Activated CD4-positive, alpha-beta T cell treated with anti-CD3 and anti-CD28 coated beads, Interleukin-2, amount 50 U/mL, for 1 hour (primary cell): Measurements from ENCODE around the gene E2F7.
A peak's percentile ranks its signal among the peaks of the same experiment; 100 is the strongest.
"Not testable (repeated sequence)": the region's sequence is repeated elsewhere in the genome, so short reads cannot be mapped to it uniquely, and the experiment has no call there.

Experiments used
- DNase-seq: peaks from one replicate; pipeline ENCODE4 v3.0.0-alpha.2; 2020

E2F7 gene

GRCh38 chr12:77065361-77066204, at the start of gene E2F7:
Gene E2F7, minus strand, starts transcription at chr12:77065569. Its CDS starts 934 bp downstream, at chr12:77064635.
- DNase-seq = peak; percentile 74

GRCh38 chr12:77113971-77114370, 48.6 kb upstream of the E2F7 start:
- no peak for DNase-seq

GRCh38 chr12:77108707-77109106, 43.3 kb upstream of the E2F7 start:
- no peak for DNase-seq

GRCh38 chr12:77107121-77107520, 41.8 kb upstream of the E2F7 start:
- DNase-seq = no peak

- no peak for DNase-seq
These were observed 39.4 kb upstream of the E2F7 start for GRCh38 chr12:77104792-77105191.

- DNase-seq = no peak
These were observed 38.9 kb upstream of the E2F7 start for GRCh38 chr12:77104286-77104685.

- DNase-seq = no peak
These were observed 37.3 kb upstream of the E2F7 start for GRCh38 chr12:77102691-77103090.

- DNase-seq = no peak
These were observed 36.8 kb upstream of the E2F7 start for GRCh38 chr12:77102123-77102522.

GRCh38 chr12:77099799-77100198, 34.4 kb upstream of the E2F7 start:
- no peak for DNase-seq

- no peak for DNase-seq
These were observed 32.5 kb upstream of the E2F7 start for GRCh38 chr12:77097846-77098245.

- DNase-seq = not testable (repeated sequence)
These were observed 26.9 kb upstream of the E2F7 start for GRCh38 chr12:77092227-77092626.

- DNase-seq = no peak
These were observed 24.4 kb upstream of the E2F7 start for GRCh38 chr12:77089686-77090220.

- DNase-seq = no peak
These were observed 22.1 kb upstream of the E2F7 start for GRCh38 chr12:77087427-77087826.

GRCh38 chr12:77082021-77082420, 16.7 kb upstream of the E2F7 start:
- no peak for DNase-seq

GRCh38 chr12:77079631-77080030, 14.3 kb upstream of the E2F7 start:
- no peak for DNase-seq

- DNase-seq = no peak
These were observed 12.9 kb upstream of the E2F7 start for GRCh38 chr12:77078231-77078630.

GRCh38 chr12:77076886-77077285, 11.5 kb upstream of the E2F7 start:
- DNase-seq = no peak

- DNase-seq = not testable (repeated sequence)
These were observed 8.5 kb upstream of the E2F7 start for GRCh38 chr12:77073894-77074293.

- no peak for DNase-seq
These were observed 7.6 kb upstream of the E2F7 start for GRCh38 chr12:77072833-77073495.

GRCh38 chr12:77070800-77071449, 5.6 kb upstream of the E2F7 start:
- DNase-seq = no peak

GRCh38 chr12:77070382-77070781, 5.0 kb upstream of the E2F7 start:
- DNase-seq = no peak

- peak; percentile 7 for DNase-seq
These were observed 441 bp downstream of the E2F7 start for GRCh38 chr12:77064896-77065360.

GRCh38 chr12:77062846-77063461, 2.4 kb downstream of the E2F7 start:
- no peak for DNase-seq
